ENCODE results near the gene HNF4A. TPM values are rescaled to one million over a fixed set of nuclear protein-coding genes. Genes with fewer than 3 reads are reported as not detected.

HNF4A gene
- total and polyA plus RNA-seq, 2 of the 13 experiments (the other 11 are each of a cell fraction or from before 2014, with no cell fraction given) = 80.9 to 169 TPM

- TF ChIP-seq SNAPC2 (CRISPR knock-in tag; IDR thresholded peaks at IDR 0.05) (no peak), CERS6 (CRISPR knock-in tag; IDR thresholded peaks at IDR 0.05) (no peak), ZMYM3 (CRISPR knock-in tag; IDR thresholded peaks at IDR 0.05) (no peak), ATRX (CRISPR knock-in tag; IDR thresholded peaks at IDR 0.05; ENCODE audit: borderline replicate concordance) (no peak), HOXA7 (CRISPR knock-in tag; IDR thresholded peaks at IDR 0.05) (no peak), MYPOP (CRISPR knock-in tag; IDR thresholded peaks at IDR 0.05) (no peak; the same call in 1 of the 2 replicates), NBN (conservative IDR thresholded peaks at IDR 0.05) (no peak), ZUFSP (CRISPR knock-in tag; IDR thresholded peaks at IDR 0.05; ENCODE audit: borderline replicate concordance) (no peak), THYN1 (CRISPR knock-in tag; IDR thresholded peaks at IDR 0.05; ENCODE audit: borderline replicate concordance, low read depth) (no peak), DR1 (CRISPR knock-in tag; IDR thresholded peaks at IDR 0.05) (no peak), PPARG (CRISPR knock-in tag; conservative IDR thresholded peaks at IDR 0.05) (no peak), ZNF83 (CRISPR knock-in tag; IDR thresholded peaks at IDR 0.05; ENCODE audit: borderline replicate concordance) (no peak), ARID2 (CRISPR knock-in tag; IDR thresholded peaks at IDR 0.05; ENCODE audit: borderline replicate concordance) (no peak; the same call in 1 of the 2 replicates), PCBP2 (optimal IDR thresholded peaks at IDR 0.05; ENCODE audit: low read depth, low read length, poor library complexity, severe bottlenecking) (no peak), ZNF569 (CRISPR knock-in tag; IDR thresholded peaks at IDR 0.05; ENCODE audit: borderline replicate concordance) (0 out of 2 replicates have a peak, but pooled peaks have one; percentile 44), HDAC1 (CRISPR knock-in tag; IDR thresholded peaks at IDR 0.05) (no peak; the same call in 1 of the 2 replicates), CC2D1A (CRISPR knock-in tag; IDR thresholded peaks at IDR 0.05) (0 out of 2 replicates have a peak, but pooled peaks have one; percentile 35), U2AF2 (IDR thresholded peaks at IDR 0.05; ENCODE audit: low read depth, low read length) (no peak), ZBTB34 (CRISPR knock-in tag; IDR thresholded peaks at IDR 0.05) (0 out of 2 replicates have a peak, but pooled peaks have one; percentile 7), EHMT2 (IDR thresholded peaks at IDR 0.05; ENCODE audit: borderline replicate concordance, low read depth, low read length) (no peak), RNF2 (conservative IDR thresholded peaks at IDR 0.05; ENCODE audit: low read depth) (no peak), SP1 (IDR thresholded peaks at IDR 0.05) (no peak), SP1 (CRISPR knock-in tag; IDR thresholded peaks at IDR 0.05) (no peak; the same call in 1 of the 2 replicates), CENPBD1 (CRISPR knock-in tag; IDR thresholded peaks at IDR 0.05; ENCODE audit: borderline replicate concordance, low read depth) (no peak), ZNF101 (CRISPR knock-in tag; IDR thresholded peaks at IDR 0.05; ENCODE audit: borderline replicate concordance, low read depth) (no peak)
Observed at GRCh38 chr20:44401770-44402390, 46.4 kb downstream of the HNF4A start (continued).
